ENCODE results near the gene CAPZA1.

Gene CAPZA1

DNA sequence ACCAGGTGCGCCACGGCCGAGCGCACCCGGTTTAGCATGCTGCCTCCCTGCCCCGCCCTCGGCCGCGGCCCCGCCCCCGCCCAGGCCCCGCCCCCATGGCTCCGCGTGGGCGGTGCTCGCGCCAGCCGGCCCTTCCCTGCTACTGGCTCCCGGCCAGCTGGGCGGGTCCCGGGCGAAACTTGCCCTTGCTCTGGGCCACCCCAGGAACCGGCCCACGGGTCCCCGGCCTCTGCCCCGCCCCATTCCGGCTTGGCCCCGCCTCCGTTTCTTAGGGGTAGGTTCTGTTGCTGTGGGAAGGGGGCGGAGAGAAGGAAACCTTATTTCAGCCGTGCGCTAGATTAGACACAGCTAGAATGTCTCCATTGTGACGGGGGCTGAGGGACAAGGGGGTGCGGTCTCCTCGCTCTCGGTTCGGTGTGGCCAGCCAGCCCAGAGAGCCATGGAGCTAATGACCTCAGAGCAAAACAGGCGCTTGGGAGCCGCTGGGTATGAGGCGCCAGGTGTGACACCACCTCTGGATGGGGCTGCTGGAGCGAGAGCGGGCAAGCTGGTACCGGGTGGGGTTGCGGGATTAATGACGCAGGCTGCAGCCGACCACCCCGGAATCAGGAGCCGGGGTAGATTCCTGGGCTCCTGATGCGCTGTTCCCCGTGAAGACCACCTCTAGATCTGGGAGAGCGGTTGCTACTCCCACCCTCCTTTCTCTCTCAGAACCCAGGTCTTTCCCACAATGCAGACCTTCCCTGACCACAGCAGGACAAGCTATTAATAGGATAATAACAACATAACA, 95.8 kb downstream of the CAPZA1 start, which contains the start of gene PPM1J:
TSS of gene PPM1J (minus strand) at position 69 of the 790 bp plus-strand sequence. CDS start at position 38, 31 bp downstream.
- peak; percentile 88 for DNase-seq (ENCODE audit: low spot score)

GRCh38 chr1:112716133-112716720, 96.6 kb downstream of the CAPZA1 start:
- peak; percentile 96 for DNase-seq (ENCODE audit: low spot score)

DNA sequence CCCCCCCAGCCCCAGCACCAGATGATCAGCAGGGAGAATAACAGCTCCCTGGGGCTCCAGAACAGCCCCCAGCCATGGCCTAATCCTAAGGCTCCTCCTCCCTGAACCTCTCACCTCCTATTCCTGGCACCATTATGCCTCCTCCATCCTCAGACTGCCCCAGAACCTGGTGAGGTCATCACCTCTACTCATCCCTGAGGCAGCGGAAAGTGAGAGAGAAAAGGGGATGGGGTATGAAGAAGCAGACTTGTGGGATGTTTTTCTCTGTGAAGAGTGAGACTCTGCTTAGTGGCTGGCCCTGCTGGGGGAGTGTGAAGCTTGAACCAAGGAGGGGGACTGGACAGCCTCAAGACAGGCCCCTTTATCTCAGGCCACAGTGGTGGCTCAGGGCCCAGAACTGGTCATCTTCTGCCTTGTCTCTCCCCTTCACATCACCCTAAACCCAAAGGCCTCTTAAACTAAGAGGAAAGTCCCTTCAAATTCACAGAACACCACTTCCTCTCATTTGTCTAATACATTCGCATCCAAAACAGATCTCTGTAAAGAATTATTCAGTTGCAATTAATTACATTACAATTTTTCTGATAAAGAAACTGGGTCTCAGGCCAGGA, 97.7 kb downstream of the CAPZA1 start:
- no peak for DNase-seq (ENCODE audit: low spot score)

GRCh38 chr1:112718691-112719418, 99.2 kb downstream of the CAPZA1 start:
- peak; percentile 71 for DNase-seq (ENCODE audit: low spot score)

DNA sequence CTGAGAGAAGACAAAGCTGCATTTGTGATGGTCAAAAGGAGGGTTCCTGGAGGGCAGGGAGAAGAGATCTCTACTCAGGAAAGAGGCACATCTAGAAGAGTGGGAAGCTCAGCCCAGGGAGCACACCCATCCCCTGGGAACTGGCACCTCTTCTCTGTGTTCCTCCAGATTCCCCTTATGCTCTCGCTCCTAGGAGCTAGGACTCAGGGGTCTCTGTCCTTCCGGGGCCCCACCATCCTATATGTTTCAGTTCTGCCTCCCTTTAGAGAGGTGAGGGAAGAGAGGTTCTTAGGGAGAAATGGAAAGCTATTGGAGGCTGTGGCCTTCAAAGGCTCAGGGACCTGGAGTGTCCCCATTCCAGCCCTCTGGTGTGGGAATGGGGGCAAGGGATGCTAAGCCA, 100.1 kb downstream of the CAPZA1 start:
- DNase-seq (ENCODE audit: low spot score): no peak

GRCh38 chr1:112720800-112721199, 101.2 kb downstream of the CAPZA1 start:
- no peak for DNase-seq (ENCODE audit: low spot score)

All from cerebellar cortex (tissue), 1 donor.